22Rv1 (cell line): ENCODE data around the gene TRNP1.

Experiments used
- ZFX ChIP-seq: fragments of 450-650 bp; IDR thresholded peaks from 2 replicates; pipeline ENCODE4 v1.6.1; 2017; ENCODE audit warnings: antibody characterized with exemption, borderline replicate concordance
- TF ChIP-seq, protein P1 (sequence below): fragments of 450-650 bp; IDR thresholded peaks from 2 replicates; pipeline ENCODE4 v1.5.1; 2017; ENCODE audit warnings: mild to moderate bottlenecking

GRCh38 chr1:27005166-27005530 lies 11.7 kb downstream of the TRNP1 start:
- TF ChIP-seq, protein P1, sequence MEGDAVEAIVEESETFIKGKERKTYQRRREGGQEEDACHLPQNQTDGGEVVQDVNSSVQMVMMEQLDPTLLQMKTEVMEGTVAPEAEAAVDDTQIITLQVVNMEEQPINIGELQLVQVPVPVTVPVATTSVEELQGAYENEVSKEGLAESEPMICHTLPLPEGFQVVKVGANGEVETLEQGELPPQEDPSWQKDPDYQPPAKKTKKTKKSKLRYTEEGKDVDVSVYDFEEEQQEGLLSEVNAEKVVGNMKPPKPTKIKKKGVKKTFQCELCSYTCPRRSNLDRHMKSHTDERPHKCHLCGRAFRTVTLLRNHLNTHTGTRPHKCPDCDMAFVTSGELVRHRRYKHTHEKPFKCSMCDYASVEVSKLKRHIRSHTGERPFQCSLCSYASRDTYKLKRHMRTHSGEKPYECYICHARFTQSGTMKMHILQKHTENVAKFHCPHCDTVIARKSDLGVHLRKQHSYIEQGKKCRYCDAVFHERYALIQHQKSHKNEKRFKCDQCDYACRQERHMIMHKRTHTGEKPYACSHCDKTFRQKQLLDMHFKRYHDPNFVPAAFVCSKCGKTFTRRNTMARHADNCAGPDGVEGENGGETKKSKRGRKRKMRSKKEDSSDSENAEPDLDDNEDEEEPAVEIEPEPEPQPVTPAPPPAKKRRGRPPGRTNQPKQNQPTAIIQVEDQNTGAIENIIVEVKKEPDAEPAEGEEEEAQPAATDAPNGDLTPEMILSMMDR: no peak
- no peak for TF ChIP-seq ZFX
